H1 (cell line): ENCODE results near the gene EPHB3. TPM values are rescaled to one million over a fixed set of nuclear protein-coding genes. Genes with fewer than 3 reads are reported as not detected.
A peak's percentile ranks its signal among the peaks of the same experiment; 100 is the strongest.

Experiments used
- CTCF ChIA-PET: fragments of 300-600 bp; sonication (Branson Sonifier 250); formaldehyde crosslinking; loops from one replicate; lab custom pipeline; 2021; ENCODE audit not compliant: partially characterized antibody; lab: Charles Lee
- POLR2A ChIA-PET: fragments of 300-600 bp; sonication (Branson Sonifier 250); formaldehyde crosslinking; loops from one replicate; lab custom pipeline; 2021; ENCODE audit warnings: inconsistent platforms; ENCODE audit not compliant: partially characterized antibody; lab: Charles Lee
- DNase-seq, 2 experiments: peaks; one replicate each; pipeline versions ENCODE4 v3.0.0 to v3.0.0-alpha.2; 2010 to 2022; ENCODE audit warnings: low spot score in 2 of 2, low read depth in 1 of 2, mixed read lengths in 1 of 2
- FAIRE-seq: peaks from 2 replicates; lab custom pipeline; 2011; peaks lifted over from hg19 to GRCh38; lab: Jason Lieb, UNC
- H2AFZ ChIP-seq: 2 replicates; pipeline ENCODE4 v1.8.1; 2012; ENCODE audit warnings: low read length, inconsistent platforms
- H2AK5ac ChIP-seq: 2 replicates; pipeline ENCODE4 v1.6.1; 2013; ENCODE audit warnings: low read depth, low read length
- H2BK120ac ChIP-seq: replicated peaks from 2 replicates; pipeline ENCODE3; 2013; ENCODE audit warnings: low read depth, low read length, inconsistent platforms
- H2BK12ac ChIP-seq: 2 replicates; pipeline ENCODE4 v1.6.1; 2013; ENCODE audit warnings: low read depth, low read length
- H2BK15ac ChIP-seq: 2 replicates; pipeline ENCODE4 v1.6.1; 2013; ENCODE audit warnings: low read length
- H2BK20ac ChIP-seq: 2 replicates; pipeline ENCODE4 v1.6.1; 2013; ENCODE audit warnings: low read length
- H2BK5ac ChIP-seq: 2 replicates; pipeline ENCODE4 v1.6.1; 2013; ENCODE audit warnings: low read depth, low read length
- H3K14ac ChIP-seq: 2 replicates; pipeline ENCODE4 v1.6.1; 2013; ENCODE audit warnings: inconsistent platforms; ENCODE audit not compliant: insufficient read length
- H3K18ac ChIP-seq: 2 replicates; pipeline ENCODE4 v1.6.1; 2013; ENCODE audit warnings: low read length; ENCODE audit errors: extremely low read depth
- H3K23ac ChIP-seq: 2 replicates; pipeline ENCODE4 v1.6.1; 2013; ENCODE audit warnings: inconsistent platforms; ENCODE audit not compliant: insufficient read length
- H3K23me2 ChIP-seq: 2 replicates; pipeline ENCODE4 v1.6.1; 2013; ENCODE audit warnings: low read depth, low read length
- H3K27ac ChIP-seq: 2 replicates; pipeline ENCODE4 v1.6.1; 2011; ENCODE audit warnings: low read depth, low read length, inconsistent platforms
- H3K27me3 ChIP-seq, 4 experiments: replicated peaks in 1 of 4; 1 replicate in 1 of 4; 2 replicates in 3 of 4; pipeline versions ENCODE4 v1.6.1 to v1.8.1; 2011 to 2013; ENCODE audit warnings: low read length in 3 of 4, mild to moderate bottlenecking in 3 of 4, inconsistent platforms in 2 of 4, mixed read lengths in 2 of 4, moderate library complexity in 1 of 4; ENCODE audit not compliant: control insufficient read depth in 3 of 4, insufficient read depth in 3 of 4; ENCODE audit errors: extremely low read depth in 1 of 4
- H3K36me3 ChIP-seq, 4 experiments: 2 replicates each; pipeline versions ENCODE4 v1.6.1 to v1.8.1; 2011 to 2013; ENCODE audit warnings: mild to moderate bottlenecking in 4 of 4, low read length in 3 of 4, moderate library complexity in 2 of 4, control low read depth in 1 of 4, inconsistent platforms in 1 of 4; ENCODE audit not compliant: insufficient read depth in 4 of 4, control insufficient read depth in 2 of 4
- H3K4ac ChIP-seq: replicated peaks from 2 replicates; pipeline ENCODE3; 2013; ENCODE audit warnings: low read length, low read depth, mixed read lengths, inconsistent platforms; ENCODE audit not compliant: insufficient read length
- H3K4me1 ChIP-seq, 4 experiments: replicated peaks in 1 of 4; 1 replicate in 1 of 4; 2 replicates in 3 of 4; pipeline versions ENCODE4 v1.6.1 to v1.8.1; 2011 to 2013; ENCODE audit warnings: low read length in 3 of 4, inconsistent platforms in 2 of 4, mixed read lengths in 1 of 4; ENCODE audit not compliant: insufficient read depth in 4 of 4, control insufficient read depth in 3 of 4
- H3K4me2 ChIP-seq, 2 experiments: 2 replicates each; pipeline versions ENCODE4 v1.6.1 to v1.8.1; 2011 to 2013; ENCODE audit warnings: low read depth in 2 of 2, low read length in 2 of 2, control low read depth in 1 of 2, inconsistent platforms in 1 of 2, mild to moderate bottlenecking in 1 of 2; ENCODE audit not compliant: insufficient read depth in 1 of 2
- H3K4me3 ChIP-seq, 4 experiments: fragments of 200-600, 300-600 bp in 1 of 4; sonication (generic), shearing (Covaris generic), sonication (Bioruptor Twin) in 1 of 4; 2 replicates each; pipeline versions ENCODE4 v1.5.1 to v1.8.1; 2011 to 2016; ENCODE audit warnings: low read length in 4 of 4, low read depth in 3 of 4, control low read depth in 2 of 4, inconsistent platforms in 2 of 4, mild to moderate bottlenecking in 2 of 4, mixed read lengths in 1 of 4, moderate library complexity in 1 of 4; ENCODE audit not compliant: insufficient read depth in 2 of 4; ENCODE audit errors: extremely low read depth in 1 of 4
- H3K56ac ChIP-seq: replicated peaks from 2 replicates; pipeline ENCODE3; 2013; ENCODE audit warnings: low read depth, mild to moderate bottlenecking, mixed read lengths, low read length, inconsistent platforms; ENCODE audit not compliant: insufficient read length
- H3K79me1 ChIP-seq: 2 replicates; pipeline ENCODE4 v1.6.1; 2013; ENCODE audit warnings: low read depth, low read length, control low read depth
- H3K79me2 ChIP-seq, 2 experiments: 2 replicates each; pipeline versions ENCODE4 v1.6.1 to v1.8.1; 2012 to 2013; ENCODE audit warnings: low read length in 2 of 2, mild to moderate bottlenecking in 2 of 2, inconsistent platforms in 1 of 2; ENCODE audit not compliant: insufficient read depth in 2 of 2, control insufficient read depth in 1 of 2
- H3K9ac ChIP-seq, 4 experiments: replicated peaks in 1 of 4; 1 replicate in 1 of 4; 2 replicates in 3 of 4; pipeline versions ENCODE4 v1.6.1 to v1.8.1; 2011 to 2013; ENCODE audit warnings: low read depth in 3 of 4, low read length in 3 of 4, control low read depth in 2 of 4, mild to moderate bottlenecking in 2 of 4, moderate library complexity in 2 of 4, inconsistent platforms in 1 of 4; ENCODE audit errors: extremely low read depth in 1 of 4
- H3K9me3 ChIP-seq, 2 experiments: 2 replicates each; pipeline versions ENCODE4 v1.6.1 to v1.8.1; 2012 to 2013; ENCODE audit warnings: mild to moderate bottlenecking in 2 of 2, moderate library complexity in 2 of 2, control low read depth in 1 of 2, inconsistent platforms in 1 of 2, low read depth in 1 of 2, low read length in 1 of 2, mixed read lengths in 1 of 2; ENCODE audit not compliant: insufficient read depth in 2 of 2
- H4K20me1 ChIP-seq, 2 experiments: replicated peaks in 1 of 2; 2 replicates each; pipeline versions ENCODE3 to v1.8.1; 2011 to 2013; ENCODE audit warnings: inconsistent platforms in 2 of 2, low read length in 2 of 2, mild to moderate bottlenecking in 1 of 2; ENCODE audit not compliant: insufficient read depth in 2 of 2, control insufficient read depth in 1 of 2
- H4K5ac ChIP-seq: 2 replicates; pipeline ENCODE4 v1.6.1; 2013; ENCODE audit warnings: low read length, low read depth, mixed read lengths, inconsistent platforms; ENCODE audit not compliant: insufficient read length
- H4K8ac ChIP-seq: 2 replicates; pipeline ENCODE4 v1.8.0; 2013; ENCODE audit warnings: mild to moderate bottlenecking, moderate library complexity, low read length, inconsistent platforms; ENCODE audit not compliant: insufficient read depth; ENCODE audit errors: extremely low read depth
- H4K91ac ChIP-seq: replicated peaks from 2 replicates; pipeline ENCODE3; 2013; ENCODE audit warnings: low read length, mixed read lengths, inconsistent platforms; ENCODE audit not compliant: insufficient read length
- BCL11A ChIP-seq, 2 experiments: IDR thresholded peaks; one replicate each; pipeline ENCODE4 v1.6.1; 2011; ENCODE audit warnings: low read depth in 2 of 2, low read length in 2 of 2, mild to moderate bottlenecking in 2 of 2
- CBX8 ChIP-seq: fragments of 300-800, 300-1000 bp; sonication (generic); IDR thresholded peaks from 2 replicates; pipeline ENCODE4 v1.7.1; 2016; ENCODE audit warnings: low read depth, low read length, borderline replicate concordance
- JUN ChIP-seq: IDR thresholded peaks from 2 replicates; pipeline ENCODE4 v1.6.1; 2011; ENCODE audit warnings: low read depth, mild to moderate bottlenecking, improper control_type of control experiment, low read length
- JUND ChIP-seq: IDR thresholded peaks from 2 replicates; pipeline ENCODE4 v1.6.1; 2011; ENCODE audit warnings: mild to moderate bottlenecking, improper control_type of control experiment, low read length
- POLR2A ChIP-seq, 2 experiments: IDR thresholded peaks; 1 replicate in 1 of 2; 2 replicates in 1 of 2; pipeline ENCODE4 v1.6.1; 2011; ENCODE audit warnings: low read depth in 2 of 2, low read length in 2 of 2, mild to moderate bottlenecking in 2 of 2; ENCODE audit errors: control extremely low read depth in 1 of 2
- RBBP5 ChIP-seq: IDR thresholded peaks from 2 replicates; pipeline ENCODE4 v1.7.1; 2012; ENCODE audit warnings: low read depth, mild to moderate bottlenecking, inconsistent platforms, low read length, moderate library complexity, borderline replicate concordance
- SAP30 ChIP-seq: fragments of 300-600 bp; sonication (generic); IDR thresholded peaks from 2 replicates; pipeline ENCODE4 v1.7.1; 2012; ENCODE audit warnings: low read length, moderate library complexity, mild to moderate bottlenecking, inconsistent platforms; ENCODE audit not compliant: insufficient read depth, insufficient replicate concordance
- SP1 ChIP-seq: IDR thresholded peaks from 2 replicates; pipeline ENCODE4 v1.6.1; 2011; ENCODE audit warnings: low read depth, low read length
- SP2 ChIP-seq: IDR thresholded peaks from 2 replicates; pipeline ENCODE4 v1.6.1; 2012; ENCODE audit warnings: mild to moderate bottlenecking, low read length, inconsistent platforms
- WGBS, 2 experiments: shearing (Covaris generic) in 1 of 2; methylation state at CpG; one replicate each; pipeline versions ENCODE4 v1.1.6 to v1.1.7; 2013 to 2015; ENCODE audit warnings: low lambda C conversion rate in 2 of 2, mixed read lengths in 2 of 2, inconsistent platforms in 1 of 2, low coverage in 1 of 2, missing lambda C conversion rate in 1 of 2; ENCODE audit not compliant: insufficient replicate concordance in 2 of 2, insufficient coverage in 1 of 2, insufficient read length in 1 of 2; ENCODE audit errors: extremely low coverage in 1 of 2, missing lambda C conversion rate in 1 of 2; 5-methylcytosine and 5-hydroxymethylcytosine counted together
- polyA plus RNA-seq, 7 experiments: library from polyadenylated mRNA; depleted of rRNA in 3 of 7; stranded (reverse) in 5 of 7; unstranded in 2 of 7; fragments of >200 nt in 5 of 7; fragments of 200-250 nt in 2 of 7; gene quantifications; 1 replicate in 5 of 7; 2 replicates in 1 of 7; 4 replicates in 1 of 7; pipeline versions ENCODE4 v1.2.1 to v1.2.3, GENCODE V29; 2011 to 2013; ENCODE audit warnings: missing spikeins in 2 of 7, mixed read lengths in 2 of 7
- total RNA-seq: library from RNA; stranded (reverse); fragmentation: NEBNext Ultra II Directional; extraction: Animal tissue kit (Norgen Biotek cat#: 25700); gene quantifications from 2 replicates; pipeline ENCODE4 v1.2.1, GENCODE V29; 2021

The EPHB3 gene
- total and polyA plus RNA-seq, 2 of the 8 experiments (the other 6 are each of a cell fraction or from before 2014, with no cell fraction given) = 0.41 to 0.91 TPM

GRCh38 chr3:184618811-184619210 lies 57.2 kb downstream of the EPHB3 start:
- Histone ChIP-seq H2AK5ac (no peak overlapping the region), H4K20me1 (no peaks in the 10 kb centered on the region), H3K56ac (no peak overlapping the region), H4K8ac (peak overlapping the region; percentile 28), H3K36me3 (no peaks in the 10 kb centered on the region), H2AFZ (no peak overlapping the region), H3K27me3 (peaks cover 0 to 3% (median 0%) of the 10 kb centered on the region in 4 experiments; a peak in 2 of 7 replicates), H3K79me1 (no peaks in the 10 kb centered on the region), H2BK5ac (no peak overlapping the region), H2BK15ac (no peak overlapping the region), H3K18ac (no peak overlapping the region), H3K27ac (no peak overlapping the region), H2BK120ac (no peak overlapping the region), H3K23me2 (no peaks in the 10 kb centered on the region), H3K4ac (no peak overlapping the region), H4K5ac (no peak overlapping the region), H3K9me3 (no peaks in the 10 kb centered on the region), H3K79me2 (no peaks in the 10 kb centered on the region), H2BK20ac (no peak overlapping the region), H3K4me2 (no peak overlapping the region), H4K91ac (no peak overlapping the region), H3K4me3 (no peak overlapping the region), H3K23ac (no peak overlapping the region), H2BK12ac (no peak overlapping the region), H3K9ac (no peak overlapping the region), H3K4me1 (no peaks in the 10 kb centered on the region), H3K14ac (no peak overlapping the region)
- no peak for TF ChIP-seq JUND
- TF ChIP-seq BCL11A (IDR thresholded peaks at IDR 0.05; ENCODE audit: low read depth in 2 of 2, low read length in 2 of 2) = no peak
- no peak for TF ChIP-seq RBBP5
- TF ChIP-seq SP2 = no peak
- TF ChIP-seq CBX8 = no peak
- TF ChIP-seq SAP30 = no peak
- TF ChIP-seq POLR2A (IDR thresholded peaks at IDR 0.05; ENCODE audit: control extremely low read depth in 1 of 2, low read depth in 2 of 2, low read length in 2 of 2) = no peak
- TF ChIP-seq JUN = no peak
- no peak for TF ChIP-seq SP1
- FAIRE-seq (no peak), DNase-seq (no peak)
- POLR2A ChIA-PET = interaction anchor here (1.0 to 1.3 kb wide), 2 partner anchors 16 to 93 kb away, joined by 3 to 4 read pairs; partner anchors contain the start of gene MAGEF1
- 92% methylated on average over 7 of the region's 7 CpGs; no CpG with 5 or more reads in 1 of the 2 experiments for WGBS, 2 experiments
- CTCF ChIA-PET = interaction anchor here (1.3 kb wide), 2 partner anchors 58 to 139 kb away, joined by 3 to 4 read pairs; partner anchors contain the start of gene EPHB3
